LHCN-M2 (cell line): ENCODE measurements around the gene WWP2. TPM values are rescaled to one million over a fixed set of nuclear protein-coding genes. Genes with fewer than 3 reads are reported as not detected.
"Not testable (repeated sequence)": the region's sequence is repeated elsewhere in the genome, so short reads cannot be mapped to it uniquely, and the experiment has no call there.

Experiments used
- DNase-seq: peaks from one replicate; pipeline ENCODE4 v3.0.0-alpha.2; 2012; ENCODE audit warnings: low read depth
- total RNA-seq: library from RNA; depleted of rRNA; stranded (reverse); fragments of >200 nt; gene quantifications from 2 replicates; pipeline ENCODE4 v1.2.3, GENCODE V29; 2014

The WWP2 gene
- total RNA-seq, 1 experiment from 2014 or later = 20.8 TPM

GRCh38 chr16:69794486-69794885, 32.4 kb downstream of the WWP2 start:
- DNase-seq = no peak

GRCh38 chr16:69796285-69797118, 34.4 kb downstream of the WWP2 start:
- peak; percentile 64 for DNase-seq

- DNase-seq = no peak
These were observed 36.3 kb downstream of the WWP2 start for GRCh38 chr16:69798466-69798865.

GRCh38 chr16:69799611-69800031, 37.5 kb downstream of the WWP2 start:
- no peak for DNase-seq

GRCh38 chr16:69804297-69804696, 42.2 kb downstream of the WWP2 start:
- no peak for DNase-seq

- DNase-seq = not testable (repeated sequence)
These were observed 44.6 kb downstream of the WWP2 start for GRCh38 chr16:69806776-69807175.

- DNase-seq = no peak
These were observed 50.5 kb downstream of the WWP2 start for GRCh38 chr16:69812688-69813014.

GRCh38 chr16:69814078-69814477, 51.9 kb downstream of the WWP2 start:
- DNase-seq = no peak

GRCh38 chr16:69814561-69814960, 52.4 kb downstream of the WWP2 start:
- DNase-seq = no peak

GRCh38 chr16:69815216-69815883, 53.2 kb downstream of the WWP2 start:
- not testable (repeated sequence) for DNase-seq

- DNase-seq = no peak
These were observed 54.9 kb downstream of the WWP2 start for GRCh38 chr16:69816996-69817395.

GRCh38 chr16:69818891-69819545, 56.9 kb downstream of the WWP2 start:
- no peak for DNase-seq

- DNase-seq = no peak
These were observed 58.9 kb downstream of the WWP2 start for GRCh38 chr16:69820926-69821541.

- DNase-seq = no peak
These were observed 59.7 kb downstream of the WWP2 start for GRCh38 chr16:69821844-69822173.

GRCh38 chr16:69822174-69822935, 60.2 kb downstream of the WWP2 start:
- no peak for DNase-seq

GRCh38 chr16:69823831-69824563, 61.9 kb downstream of the WWP2 start:
- DNase-seq = no peak

GRCh38 chr16:69824564-69825142, 62.5 kb downstream of the WWP2 start:
- not testable (repeated sequence) for DNase-seq

- DNase-seq = no peak
These were observed 65.4 kb downstream of the WWP2 start for GRCh38 chr16:69827524-69827923.

- DNase-seq = no peak
These were observed 67.2 kb downstream of the WWP2 start for GRCh38 chr16:69829338-69829737.

- no peak for DNase-seq
These were observed 68.0 kb downstream of the WWP2 start for GRCh38 chr16:69830146-69830533.
